GM19372 (cell line): Measurements from ENCODE around the gene SIM2.

Experiments used
- ATAC-seq: cut with Tn5 transposase; IDR thresholded peaks from one replicate; pipeline ENCODE4 v1.9.1; 2021; ENCODE audit warnings: mild to moderate bottlenecking, low read depth, moderate library complexity; ENCODE audit not compliant: unreplicated experiment

The SIM2 gene

DNA sequence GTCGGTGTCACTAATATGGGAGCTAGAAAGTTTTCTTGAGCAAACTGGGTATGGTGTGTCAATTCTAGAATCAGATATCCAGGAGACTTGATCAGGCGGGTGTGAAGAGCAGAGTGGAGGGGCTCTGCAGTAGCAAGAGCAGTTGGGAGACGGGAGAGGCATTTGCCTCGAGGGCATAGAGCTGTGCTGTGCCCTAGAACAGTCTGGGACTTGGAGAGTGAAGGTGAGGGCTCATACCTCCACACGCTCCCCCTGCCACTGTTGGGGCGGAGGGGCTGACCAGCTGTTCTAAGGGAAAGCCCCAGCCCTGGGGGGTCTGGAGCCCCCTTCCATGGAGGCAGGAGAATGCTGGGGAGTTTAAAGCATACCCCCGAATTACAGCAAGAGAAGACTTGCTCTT lies 33.8 kb downstream of the SIM2 start:
- ATAC-seq: no peak

DNA sequence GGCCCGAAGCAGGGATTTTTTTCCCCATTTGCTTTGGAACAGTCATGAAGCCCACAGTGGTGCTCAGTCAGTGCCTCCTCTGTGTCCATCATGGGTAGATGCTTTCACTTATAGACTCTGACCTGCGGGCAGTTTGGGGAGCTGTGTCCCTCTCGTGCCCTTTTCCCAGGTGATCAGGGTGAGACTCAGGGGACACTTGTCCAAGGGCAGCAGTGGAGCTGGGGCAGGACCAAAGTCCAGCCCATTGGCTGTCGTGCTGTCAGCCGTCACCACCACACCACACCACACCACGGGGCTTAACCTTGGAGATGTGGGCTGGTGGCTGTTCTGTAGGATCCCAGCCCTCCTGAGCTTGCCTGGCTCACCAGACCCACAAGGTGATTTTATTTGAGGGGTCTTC lies 34.9 kb downstream of the SIM2 start:
- ATAC-seq: no peak

DNA sequence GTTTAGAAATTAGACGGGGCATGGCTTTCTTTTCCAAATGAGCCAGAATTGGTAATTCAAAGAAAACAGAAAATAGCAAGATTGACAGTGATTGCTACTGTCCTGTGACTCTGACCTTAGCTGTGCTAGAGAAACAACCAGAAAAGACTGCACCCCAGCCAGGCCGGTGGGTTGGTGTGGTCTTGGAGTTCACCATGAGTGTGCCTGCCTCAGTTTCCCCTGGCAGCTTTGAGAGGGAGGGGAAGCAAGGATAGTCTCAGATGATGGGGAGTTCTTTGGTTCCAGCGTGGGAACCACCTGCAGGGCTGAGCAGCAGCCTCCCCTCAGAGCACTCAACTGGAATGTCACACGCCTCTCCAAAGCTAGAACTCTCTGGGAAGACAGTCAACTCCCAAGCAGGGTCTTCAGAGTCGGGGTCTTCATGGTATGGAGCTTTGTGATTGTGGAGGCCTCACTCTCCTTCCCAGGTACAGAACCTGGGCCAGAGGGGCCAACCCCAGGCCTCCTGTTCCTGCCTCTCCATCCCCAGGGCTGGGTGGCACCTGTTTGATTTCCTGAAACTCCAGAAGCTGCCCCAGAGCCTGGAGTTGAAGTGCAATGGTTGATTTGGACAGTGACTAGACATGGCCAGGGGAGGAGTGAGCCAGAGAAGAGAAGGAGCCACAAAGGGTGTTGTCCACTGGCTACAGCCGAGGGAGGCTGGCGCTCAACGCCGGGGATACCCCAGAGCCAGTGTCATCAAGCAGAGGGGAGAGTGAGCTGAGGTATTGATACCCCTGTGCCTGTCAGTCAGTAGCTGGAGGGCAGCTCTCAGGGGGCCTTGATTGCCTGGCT lies 35.7 kb downstream of the SIM2 start:
- no peak for ATAC-seq

DNA sequence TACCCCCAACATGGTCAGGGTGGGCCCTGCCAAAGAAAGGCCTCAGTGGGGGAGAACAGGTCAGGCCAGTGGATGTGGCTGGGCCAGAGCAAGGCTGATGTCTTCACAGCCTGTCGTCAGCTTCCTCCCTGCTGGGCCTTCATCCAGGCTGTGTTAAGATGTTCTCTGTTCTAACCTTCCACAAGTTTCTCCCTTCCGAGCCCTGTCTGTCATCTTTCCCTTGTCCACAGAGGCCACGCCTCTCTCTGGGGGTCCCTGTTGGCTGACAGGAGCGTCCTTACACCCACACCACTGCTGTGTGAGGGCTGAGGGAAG lies 36.2 kb downstream of the SIM2 start:
- ATAC-seq: no peak

DNA sequence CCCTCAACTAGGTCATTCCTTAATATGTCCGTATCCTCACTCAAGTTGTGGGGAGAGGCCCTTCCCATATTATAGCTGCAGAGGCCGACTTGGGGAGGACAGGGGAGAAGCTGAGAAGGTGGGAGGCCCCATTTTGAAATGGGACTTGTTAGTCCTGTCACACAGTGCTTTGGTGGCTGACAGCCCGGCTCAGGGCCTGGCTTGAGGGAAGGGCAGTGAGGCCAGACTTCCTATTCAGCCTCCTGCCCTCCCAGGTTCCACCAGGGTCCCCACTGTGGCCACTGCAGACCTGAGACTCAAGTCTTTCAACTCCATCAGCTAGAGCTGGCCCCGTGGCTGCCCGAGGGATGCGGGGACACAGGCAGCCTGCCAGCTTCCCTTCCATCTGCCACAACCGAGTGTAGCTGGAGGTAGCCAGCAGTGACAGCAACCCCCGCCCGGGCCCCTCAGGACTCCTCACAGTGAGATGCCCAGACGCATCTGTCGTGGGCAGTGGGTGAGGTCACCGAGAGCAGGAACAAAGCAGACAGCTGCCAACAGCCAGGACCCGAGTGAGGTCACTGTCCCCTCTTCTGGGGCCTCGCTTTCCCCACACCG lies 36.9 kb downstream of the SIM2 start:
- no peak for ATAC-seq

DNA sequence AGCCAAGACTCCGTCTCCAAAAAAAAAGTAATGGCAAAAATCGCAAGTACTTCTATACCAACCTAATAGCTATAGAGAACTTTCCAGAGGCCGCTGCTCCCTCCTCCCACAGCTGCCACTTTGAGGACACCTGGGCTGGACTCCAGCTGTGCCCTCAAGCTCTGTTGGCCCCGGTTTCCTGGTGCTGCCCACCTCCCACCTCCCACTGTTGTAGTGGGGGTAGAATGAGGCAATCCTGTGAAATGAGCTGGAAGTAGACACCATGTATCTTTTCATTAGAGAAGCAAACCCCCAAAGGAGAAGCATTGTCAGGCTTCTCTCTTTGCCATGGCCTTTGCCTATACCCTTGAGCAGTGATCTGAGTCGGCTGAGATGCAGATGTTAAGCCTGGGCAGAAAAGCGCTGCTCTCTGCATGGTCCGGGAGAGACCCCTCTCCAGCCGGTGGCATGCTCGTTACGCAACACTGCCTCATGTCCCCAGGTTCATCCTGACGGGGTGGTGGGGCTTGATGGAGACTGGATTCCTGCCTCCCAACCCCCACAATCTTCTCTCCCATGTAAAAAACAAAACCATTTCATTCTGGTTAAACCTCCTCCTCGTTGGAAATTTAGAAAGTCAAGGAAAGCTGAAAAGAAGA lies 39.7 kb downstream of the SIM2 start:
- no peak for ATAC-seq

DNA sequence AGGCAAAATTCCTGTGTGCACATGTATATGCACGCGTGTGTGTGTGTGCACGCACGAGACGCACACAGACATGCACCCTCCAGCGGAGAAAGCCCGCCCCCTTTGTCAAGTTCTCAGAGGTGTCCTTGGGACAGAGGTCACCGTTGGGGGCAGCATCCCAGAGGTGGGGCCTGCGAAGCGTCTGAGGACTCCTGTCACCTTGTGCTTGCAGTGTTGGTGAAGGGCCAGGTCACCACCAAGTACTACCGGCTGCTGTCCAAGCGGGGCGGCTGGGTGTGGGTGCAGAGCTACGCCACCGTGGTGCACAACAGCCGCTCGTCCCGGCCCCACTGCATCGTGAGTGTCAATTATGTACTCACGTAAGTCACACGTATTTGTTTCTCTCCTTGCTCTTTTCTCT lies 42.6 kb downstream of the SIM2 start:
- ATAC-seq: no peak

DNA sequence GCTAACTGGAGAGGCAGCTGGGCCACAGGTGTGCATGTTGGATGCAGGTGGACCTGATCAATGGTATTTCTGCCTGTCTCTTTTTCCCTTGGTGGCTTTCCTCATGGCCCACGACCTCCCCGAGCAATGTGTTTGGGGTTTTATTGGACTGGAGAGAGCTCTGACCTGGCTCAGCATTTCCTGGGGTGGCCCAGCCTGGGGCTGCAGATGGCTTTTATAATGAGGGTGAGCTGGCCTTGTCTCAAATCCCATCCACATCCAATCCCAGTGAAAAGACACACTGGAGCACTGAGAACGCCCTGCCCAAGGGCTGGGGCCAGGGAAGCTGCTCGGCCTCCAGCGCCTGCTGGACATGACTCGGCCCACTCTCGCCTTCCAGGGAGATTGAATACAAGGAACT lies 44.1 kb downstream of the SIM2 start:
- no peak for ATAC-seq

DNA sequence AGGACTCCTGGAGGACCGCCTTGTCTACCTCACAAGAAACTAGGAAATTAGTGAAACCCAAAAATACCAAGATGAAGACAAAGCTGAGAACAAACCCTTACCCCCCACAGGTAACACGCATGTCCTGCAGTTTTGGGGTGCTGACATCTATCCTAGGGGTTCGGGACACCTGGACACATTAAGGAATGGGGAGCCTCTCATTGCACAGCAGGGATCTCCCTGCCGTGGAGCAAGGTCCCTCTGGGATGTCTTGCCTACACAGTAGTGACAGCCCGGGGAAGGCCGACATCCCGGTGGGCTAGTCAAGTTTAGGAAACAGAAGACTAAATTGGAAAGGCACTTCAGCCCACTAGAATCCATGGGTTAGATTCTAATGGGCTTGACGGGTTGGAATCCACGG lies 44.5 kb downstream of the SIM2 start:
- ATAC-seq: no peak

DNA sequence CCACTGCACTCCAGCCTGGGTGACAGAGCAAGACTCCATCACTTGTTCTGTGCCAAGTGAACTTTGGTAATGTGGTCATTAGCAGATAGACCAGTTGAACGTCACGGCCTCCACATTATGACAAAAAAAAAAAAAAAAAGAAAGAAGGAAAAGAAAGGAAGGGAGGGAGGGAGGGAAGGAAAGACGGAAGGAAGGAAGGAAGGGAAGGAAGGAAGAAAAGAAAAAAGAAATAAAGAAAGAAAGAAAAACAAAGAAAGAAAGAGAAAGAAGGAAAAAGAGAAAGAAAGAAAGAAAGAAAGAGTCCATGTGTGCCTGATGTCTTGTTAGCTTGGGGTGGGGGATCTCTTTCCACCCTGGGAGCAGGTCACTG lies 45.3 kb downstream of the SIM2 start:
- no peak for ATAC-seq

DNA sequence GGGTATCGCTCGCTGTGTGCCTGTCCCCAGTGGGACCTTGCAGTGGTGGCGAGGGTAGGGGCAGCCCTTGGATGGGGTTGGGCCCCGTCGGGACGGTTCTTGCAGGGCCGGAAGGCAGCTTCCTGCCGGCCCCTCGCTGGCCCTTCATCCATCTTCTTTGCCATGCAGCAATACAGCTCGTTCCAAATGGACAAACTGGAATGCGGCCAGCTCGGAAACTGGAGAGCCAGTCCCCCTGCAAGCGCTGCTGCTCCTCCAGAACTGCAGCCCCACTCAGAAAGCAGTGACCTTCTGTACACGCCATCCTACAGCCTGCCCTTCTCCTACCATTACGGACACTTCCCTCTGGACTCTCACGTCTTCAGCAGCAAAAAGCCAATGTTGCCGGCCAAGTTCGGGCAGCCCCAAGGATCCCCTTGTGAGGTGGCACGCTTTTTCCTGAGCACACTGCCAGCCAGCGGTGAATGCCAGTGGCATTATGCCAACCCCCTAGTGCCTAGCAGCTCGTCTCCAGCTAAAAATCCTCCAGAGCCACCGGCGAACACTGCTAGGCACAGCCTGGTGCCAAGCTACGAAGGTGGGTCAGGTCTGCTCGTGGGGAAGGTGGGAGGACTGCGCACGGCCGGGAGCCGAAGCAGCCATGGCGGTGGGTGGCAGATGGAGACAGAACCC lies 45.8 kb downstream of the SIM2 start:
- no peak for ATAC-seq

DNA sequence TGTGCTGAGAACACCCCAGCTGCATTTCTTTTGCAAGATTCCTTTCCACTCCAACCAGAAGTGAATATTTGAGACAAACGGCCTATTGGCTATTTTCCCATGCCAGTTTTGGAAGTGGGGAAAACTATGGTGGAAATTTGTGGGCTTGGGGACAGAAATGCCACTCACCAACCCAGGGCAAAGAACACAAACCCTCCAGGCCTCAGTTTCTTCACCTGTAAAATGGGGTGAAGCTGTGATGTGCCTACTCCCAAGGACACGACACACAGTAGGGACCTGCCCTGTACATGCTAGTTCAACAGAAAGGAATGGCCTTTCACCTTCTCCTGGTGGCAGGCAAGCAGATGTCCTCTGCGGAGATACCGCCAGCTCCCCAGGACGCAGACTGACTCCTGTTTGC lies 46.5 kb downstream of the SIM2 start:
- ATAC-seq: no peak

DNA sequence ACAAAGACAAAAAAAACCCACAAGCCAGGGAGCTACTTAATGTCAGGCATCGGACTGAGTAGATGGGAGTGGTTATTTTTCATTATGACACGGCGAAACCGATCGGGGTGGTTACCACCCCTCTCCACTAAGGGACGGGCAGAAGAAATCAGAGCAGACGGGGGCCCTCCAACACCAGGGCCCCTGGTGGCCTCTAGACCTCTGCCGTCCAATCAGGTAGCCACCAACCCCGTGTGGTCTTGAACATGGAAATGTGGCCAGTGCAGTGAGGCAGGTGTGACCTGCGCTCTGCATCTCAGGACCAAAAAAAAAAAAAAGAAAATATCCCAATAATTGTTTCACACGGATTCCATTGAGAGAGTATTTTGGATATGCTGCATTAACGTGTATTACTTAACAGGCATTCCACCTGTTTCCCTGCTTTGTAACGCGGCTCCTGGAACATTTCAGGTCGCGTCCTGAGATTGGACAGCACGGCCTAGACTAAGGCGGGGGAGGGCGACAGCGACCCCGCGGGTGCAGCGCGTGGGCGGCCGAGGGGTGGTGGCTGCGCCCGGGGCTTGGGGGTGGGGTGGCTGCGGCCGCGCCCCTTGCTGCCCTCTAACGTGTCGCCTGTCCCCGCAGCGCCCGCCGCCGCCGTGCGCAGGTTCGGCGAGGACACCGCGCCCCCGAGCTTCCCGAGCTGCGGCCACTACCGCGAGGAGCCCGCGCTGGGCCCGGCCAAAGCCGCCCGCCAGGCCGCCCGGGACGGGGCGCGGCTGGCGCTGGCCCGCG lies 48.3 kb downstream of the SIM2 start:
- ATAC-seq: no peak

DNA sequence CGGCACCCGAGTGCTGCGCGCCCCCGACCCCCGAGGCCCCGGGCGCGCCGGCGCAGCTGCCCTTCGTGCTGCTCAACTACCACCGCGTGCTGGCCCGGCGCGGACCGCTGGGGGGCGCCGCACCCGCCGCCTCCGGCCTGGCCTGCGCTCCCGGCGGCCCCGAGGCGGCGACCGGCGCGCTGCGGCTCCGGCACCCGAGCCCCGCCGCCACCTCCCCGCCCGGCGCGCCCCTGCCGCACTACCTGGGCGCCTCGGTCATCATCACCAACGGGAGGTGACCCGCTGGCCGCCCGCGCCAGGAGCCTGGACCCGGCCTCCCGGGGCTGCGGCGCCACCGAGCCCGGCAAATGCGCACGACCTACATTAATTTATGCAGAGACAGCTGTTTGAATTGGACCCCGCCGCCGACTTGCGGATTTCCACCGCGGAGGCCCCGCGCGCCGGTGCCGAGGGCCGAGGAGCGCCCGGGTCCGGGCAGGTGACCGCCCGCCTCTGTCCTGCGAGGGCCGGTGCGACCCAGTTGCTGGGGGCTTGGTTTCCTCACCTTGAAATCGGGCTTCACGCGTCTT lies 49.0 kb downstream of the SIM2 start:
- no peak for ATAC-seq

DNA sequence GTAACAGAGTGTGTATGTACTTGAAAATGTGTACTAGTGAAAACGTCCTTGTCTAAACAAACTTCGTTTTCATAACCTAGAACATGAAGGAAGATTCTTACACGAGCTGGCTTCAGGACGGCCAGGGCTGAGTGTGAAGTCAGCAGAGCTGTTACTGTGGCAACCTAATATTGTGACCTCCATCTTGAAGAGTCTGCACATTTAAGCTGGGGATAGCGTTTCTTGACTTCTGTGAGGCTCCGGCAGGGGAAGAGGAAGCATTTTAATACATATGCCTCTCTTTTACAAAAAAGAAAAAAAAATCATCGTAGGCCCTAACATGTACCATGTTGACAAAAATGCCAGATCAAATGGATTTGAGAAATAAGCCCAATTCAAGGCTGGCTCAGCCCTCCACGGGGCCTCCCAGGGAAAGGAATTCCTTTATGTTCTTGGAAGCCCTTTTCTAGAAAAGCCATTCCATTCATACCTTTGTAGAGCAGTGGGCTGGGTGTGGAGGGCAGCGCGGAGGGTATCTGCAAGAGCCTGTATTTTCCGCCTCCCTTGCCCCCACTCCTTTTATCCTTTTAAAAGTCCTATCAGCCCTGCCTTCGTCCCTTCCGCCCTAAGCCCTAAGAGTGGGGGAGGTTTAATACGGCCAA lies 51.1 kb downstream of the SIM2 start:
- ATAC-seq: no peak

DNA sequence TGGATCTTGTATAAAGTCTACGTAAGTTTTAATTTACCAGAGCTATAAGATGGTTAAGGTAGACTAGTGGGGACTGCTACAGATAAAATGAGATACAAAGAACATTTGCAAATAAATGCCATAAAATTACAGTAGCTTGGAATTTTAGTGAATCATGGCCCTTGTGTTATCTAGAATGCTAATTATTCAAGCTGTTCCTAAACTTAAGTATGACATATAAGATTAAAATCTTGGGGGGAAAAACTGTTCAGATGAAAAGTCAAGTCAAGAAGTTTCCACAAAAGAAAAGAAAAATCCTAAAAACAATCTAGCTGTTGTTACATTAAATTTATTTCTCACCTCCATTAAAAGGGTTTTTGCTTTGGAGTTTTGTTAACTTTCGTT lies 51.7 kb downstream of the SIM2 start:
- no peak for ATAC-seq

DNA sequence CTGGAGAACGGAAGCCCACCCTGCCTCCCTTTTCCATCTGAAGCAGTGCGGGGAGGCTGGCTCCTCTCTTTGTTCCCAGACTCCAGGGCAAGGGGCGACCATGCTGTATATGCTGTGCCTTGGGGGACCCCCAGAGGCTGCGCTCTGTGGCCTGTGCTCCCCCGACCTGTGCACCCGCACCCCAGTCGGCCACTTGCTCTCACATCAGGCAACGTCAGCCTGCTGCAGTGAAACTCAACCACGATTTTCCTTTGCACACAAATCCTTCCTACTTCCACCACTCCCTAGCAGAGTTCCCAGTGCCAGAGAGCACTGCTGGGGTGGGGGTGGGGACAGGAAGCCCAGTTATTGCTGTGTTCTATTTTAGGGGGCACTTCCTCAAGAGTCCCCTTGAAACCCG lies 52.5 kb downstream of the SIM2 start:
- ATAC-seq: no peak

DNA sequence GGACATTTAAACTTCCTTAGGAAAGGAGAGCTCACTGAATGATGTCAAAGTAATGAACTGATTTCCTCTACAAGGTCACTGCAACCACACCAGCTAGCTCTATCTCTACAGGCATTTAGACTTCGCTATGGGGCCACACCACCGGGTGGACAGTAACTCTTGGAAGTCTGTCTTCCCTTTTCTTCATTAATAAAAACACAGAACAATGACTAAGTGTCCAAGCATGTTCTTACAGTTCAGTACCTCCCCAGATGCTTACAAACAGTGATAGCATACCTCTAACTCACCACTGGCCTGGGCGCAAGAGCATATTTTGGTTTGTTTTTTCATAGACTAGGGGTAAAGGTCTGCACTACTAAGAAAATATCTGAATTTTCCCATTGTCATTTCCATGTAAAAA lies 54.6 kb downstream of the SIM2 start:
- no peak for ATAC-seq

DNA sequence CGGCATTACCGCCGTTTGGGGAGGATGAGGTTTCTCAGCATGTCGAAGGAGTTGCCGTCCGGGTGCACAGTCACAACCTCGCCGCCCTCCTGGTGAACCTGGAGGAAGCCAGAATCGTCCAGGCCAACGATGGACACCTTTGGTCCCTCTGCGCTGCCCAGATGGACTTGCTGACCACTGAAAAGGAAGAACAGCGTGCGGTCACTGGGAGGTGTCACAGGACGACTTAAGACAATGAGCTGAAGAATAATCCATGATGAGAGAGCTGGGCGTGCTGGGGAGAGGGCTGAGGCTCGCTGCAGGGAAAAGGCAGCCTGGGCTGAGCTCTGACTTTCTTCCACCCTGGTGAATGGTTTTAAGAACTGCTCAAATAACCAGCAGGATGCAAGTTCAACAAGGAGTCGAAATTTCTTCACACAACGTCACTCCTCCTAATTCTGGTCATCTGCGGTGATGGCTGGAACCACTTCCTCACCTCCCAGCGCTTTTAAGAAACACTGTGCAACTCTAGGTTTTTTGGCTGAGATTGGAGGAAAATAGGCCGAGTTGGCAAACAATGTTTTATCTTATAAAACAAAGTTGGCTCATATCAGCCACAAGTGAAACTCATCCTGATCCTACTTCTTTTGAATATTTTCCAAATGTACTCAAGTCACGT lies 55.5 kb downstream of the SIM2 start:
- no peak for ATAC-seq

DNA sequence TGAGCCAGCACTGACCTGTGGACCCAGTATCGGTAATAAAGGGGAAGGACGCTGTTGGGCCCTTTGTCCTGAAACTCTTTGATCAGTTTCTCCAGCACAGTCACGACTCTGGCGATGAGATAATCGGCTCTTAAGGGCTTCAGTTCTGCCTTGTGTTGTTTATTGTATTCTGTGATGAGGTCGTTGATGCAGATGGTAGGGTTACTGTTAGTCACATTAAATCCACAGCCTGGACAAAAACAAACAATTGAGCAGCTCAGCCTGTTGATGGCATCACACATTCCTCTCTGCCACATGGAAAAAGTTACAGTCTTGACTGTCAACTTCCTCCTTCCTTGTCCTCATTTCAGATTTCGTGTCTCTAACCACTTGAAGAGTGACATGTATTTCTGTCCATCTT lies 57.6 kb downstream of the SIM2 start:
- no peak for ATAC-seq
